ENCODE measurements around the gene PGAM5.
"Not testable (repeated sequence)": the region's sequence is repeated elsewhere in the genome, so short reads cannot be mapped to it uniquely, and the experiment has no call there.

Gene PGAM5

DNA sequence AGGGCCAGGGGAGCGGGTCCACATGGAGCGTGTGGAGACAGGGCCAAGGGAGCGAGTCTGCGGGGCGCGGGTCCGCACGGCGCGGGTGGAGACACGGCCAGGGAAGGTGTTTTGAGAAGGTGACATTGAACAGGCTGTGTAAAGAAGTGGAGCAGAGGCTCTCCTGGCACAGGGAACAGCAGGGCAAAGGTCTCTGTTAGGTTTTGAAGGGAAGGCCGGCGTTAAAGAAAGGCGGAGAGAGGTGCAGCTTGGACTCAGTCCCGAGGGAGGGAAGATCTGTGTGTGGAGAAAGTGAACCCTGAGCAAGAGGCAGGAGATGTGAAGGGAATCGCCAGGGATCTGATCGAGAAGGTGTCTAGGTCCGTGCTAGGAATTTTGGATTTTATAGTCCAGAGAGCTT lies 21.4 kb upstream of the PGAM5 start:
- DNase-seq = no peak

DNA sequence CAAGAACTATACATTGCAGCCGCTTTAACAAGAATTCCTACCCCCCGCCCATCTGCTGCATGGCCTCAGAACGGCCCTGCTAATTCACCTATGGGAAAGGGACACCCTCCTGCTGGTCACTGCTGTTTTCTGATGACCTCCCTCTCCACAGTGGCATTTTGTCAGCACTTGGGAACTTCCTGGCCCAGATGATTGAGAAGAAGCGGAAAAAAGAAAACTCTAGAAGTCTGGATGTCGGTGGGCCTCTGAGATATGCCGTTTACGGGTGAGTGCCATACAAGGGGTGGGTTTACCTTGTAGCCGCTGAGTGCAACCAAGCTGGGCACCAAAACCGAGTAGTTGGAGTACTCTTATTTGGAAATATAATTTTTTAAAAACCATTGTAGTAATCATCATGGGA lies 20.5 kb upstream of the PGAM5 start:
- no peak for DNase-seq

DNA sequence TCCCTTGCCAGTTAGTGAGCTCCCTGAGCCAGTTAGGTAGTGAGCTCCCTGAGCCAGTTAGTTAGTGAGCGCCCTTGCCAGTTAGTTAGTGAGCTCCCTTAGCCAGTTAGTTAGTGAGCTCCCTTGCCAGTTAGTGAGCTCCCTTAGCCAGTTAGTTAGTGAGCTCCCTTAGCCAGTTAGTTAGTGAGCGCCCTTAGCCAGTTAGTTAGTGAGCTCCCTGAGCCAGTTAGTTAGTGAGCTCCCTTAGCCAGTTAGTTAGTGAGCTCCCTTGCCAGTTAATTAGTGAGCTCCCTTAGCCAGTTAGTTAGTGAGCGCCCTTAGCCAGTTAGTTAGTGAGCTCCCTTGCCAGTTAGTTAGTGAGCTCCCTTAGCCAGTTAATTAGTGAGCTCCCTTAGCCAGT lies 18.6 kb upstream of the PGAM5 start:
- not testable (repeated sequence) for DNase-seq

DNA sequence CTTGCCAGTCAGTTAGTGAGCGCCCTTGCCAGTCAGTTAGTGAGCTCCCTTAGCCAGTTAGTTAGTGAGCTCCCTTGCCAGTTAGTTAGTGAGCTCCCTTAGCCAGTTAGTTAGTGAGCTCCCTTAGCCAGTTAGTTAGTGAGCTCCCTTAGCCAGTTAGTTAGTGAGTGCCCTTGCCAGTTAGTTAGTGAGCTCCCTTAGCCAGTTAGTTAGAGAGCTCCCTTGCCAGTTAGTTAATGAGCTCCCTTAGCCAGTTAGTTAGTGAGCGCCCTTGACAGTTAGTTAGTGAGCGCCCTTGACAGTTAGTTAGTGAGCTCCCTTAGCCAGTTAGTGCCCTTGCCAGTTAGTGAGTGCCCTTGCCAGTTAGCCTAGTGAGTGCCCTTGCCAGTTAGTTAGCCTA lies 15.8 kb upstream of the PGAM5 start:
- DNase-seq = not testable (repeated sequence)

DNA sequence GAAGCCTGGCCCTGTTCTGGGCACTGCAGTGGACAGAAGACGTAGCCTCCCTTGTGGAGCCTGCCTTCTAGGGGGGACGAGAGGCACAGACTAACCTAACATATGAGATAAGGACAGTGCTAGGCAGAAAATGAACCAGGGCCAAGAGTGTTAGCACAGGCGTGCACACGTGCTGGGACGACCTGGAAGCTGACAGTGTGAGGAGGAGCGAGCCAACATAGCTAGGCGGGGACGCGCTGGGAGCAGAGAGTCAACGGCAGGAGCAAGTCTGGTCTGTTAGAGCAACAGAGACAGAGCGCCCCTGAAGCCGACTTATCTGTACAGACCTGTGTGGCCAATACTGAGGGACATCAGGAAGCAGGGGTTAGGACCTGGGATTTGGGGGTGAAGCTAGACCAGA lies 15.2 kb upstream of the PGAM5 start:
- no peak for DNase-seq

DNA sequence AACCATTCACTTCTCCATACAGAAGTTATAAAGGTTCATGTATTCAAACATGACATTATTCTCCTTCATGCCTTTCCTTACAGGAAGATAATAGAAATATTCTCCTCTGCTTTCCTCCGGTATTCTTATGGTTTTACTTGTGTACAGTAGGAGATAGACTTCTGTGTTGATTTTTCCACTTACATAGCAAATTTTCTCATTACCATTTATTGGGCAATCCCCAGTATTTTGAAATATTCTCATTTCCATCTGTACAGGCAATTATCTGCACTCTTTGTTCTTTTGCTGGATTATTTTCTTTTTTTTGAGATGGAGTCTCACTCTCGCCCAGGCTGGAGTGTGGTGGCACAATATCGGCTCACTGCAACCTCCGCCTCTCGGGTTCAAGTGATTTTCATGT lies 12.3 kb upstream of the PGAM5 start:
- no peak for DNase-seq

DNA sequence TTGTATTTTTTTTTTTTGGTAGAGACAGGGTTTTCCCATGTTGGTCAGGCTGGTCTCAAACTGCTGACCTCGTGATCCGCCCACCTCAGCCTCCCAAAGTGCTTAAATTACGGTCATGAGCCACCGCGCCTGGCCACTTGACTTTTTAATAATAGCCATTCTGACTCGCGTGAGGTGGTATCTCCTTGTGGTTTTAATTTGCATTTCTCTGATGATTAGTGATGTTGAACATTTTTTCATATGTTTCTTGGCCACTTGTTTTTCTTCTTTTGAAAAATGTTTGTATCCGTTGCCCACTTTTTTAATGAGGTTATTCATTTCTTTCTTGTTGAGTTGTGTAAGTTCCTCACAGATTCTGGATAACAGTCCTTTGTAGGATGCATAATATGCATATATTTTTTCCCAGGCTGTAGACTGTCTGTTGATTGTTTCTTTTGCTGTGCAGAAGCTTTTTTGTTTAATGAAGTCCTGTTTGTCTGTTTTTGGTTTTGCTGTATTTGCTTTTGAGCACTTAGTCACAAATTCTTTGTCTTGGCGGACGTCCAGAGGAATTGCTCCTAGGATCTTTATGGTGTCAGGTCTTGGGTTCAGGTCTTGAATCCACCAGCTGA lies 10.3 kb upstream of the PGAM5 start:
- DNase-seq = peak; percentile 12

DNA sequence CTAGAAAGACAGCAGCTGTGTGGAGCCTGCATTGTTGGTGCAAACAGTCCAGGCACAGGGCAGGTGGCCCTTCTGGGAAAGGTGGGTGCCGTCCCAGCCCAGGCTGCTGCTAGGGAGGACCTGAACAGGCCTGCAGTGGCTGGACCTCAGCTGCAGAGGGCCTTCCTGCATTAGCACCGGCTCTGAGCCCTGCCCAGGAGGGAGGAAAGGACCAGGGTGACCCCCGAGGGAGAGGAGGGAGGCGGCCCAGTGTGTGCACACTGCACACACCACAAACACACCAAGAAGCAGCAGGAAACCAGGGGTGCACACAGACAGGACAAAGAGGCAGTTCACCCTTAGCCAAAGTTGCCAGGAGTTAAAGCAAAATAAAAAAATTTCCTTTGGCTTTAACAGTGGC lies 8.0 kb upstream of the PGAM5 start:
- no peak for DNase-seq

DNA sequence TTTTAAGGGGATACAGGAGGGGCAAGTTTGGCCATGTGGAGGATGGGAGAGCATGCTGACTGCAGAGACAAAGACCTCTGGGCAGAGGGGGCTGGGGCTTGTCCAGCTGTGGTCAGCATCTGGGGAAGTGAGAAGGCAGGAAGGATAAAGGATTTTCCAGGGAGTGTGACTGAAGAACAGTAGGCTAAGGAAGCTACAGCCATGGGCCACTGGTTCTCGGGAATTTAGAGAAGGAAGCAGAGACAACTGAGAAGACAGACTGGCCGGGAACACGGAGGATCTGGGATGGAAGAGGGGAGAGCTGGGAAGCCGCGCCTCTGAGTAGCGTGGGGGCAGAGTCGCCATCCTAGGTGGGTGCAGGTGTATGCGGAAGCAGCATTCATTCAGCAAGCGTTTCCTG lies 7.0 kb upstream of the PGAM5 start:
- no peak for DNase-seq

DNA sequence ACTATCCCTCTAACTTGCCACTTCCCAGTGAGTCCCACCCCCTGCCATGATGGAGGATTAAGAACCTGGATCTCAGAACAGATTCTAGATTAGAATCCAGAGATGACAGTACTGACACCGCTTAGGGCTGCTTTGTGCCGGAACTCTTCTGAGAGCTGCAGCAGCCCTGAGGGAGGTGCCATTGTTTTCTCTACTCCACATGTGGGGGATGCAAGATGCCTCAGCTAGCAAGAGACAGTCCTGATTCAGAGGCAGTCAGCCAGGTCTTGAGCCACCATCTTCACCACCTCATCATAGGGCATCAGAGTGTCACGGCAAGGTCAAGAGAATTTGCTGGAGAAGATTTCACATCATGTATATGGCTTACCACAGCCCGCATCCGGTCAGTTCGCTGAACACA lies 3.4 kb upstream of the PGAM5 start:
- DNase-seq = no peak

DNA sequence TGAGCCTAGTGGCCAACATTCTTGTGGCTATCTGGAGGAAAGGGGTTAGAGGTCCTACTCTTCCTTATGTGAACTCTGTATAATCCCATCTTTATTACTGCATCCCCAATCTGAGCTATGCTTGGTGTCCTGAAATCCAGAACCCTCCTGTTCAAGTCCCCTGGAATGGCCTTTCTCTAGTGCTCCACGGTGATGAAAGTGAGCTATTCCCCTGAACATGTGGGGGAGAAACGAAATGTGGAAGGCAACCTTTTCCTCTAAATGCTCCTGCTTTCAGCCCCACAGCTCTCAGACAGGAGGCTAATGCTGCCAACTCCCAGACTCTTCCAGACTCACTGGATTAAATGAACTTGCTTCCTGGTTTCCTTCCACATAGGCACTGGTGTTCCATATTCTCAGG lies 2.5 kb upstream of the PGAM5 start:
- DNase-seq = no peak

DNA sequence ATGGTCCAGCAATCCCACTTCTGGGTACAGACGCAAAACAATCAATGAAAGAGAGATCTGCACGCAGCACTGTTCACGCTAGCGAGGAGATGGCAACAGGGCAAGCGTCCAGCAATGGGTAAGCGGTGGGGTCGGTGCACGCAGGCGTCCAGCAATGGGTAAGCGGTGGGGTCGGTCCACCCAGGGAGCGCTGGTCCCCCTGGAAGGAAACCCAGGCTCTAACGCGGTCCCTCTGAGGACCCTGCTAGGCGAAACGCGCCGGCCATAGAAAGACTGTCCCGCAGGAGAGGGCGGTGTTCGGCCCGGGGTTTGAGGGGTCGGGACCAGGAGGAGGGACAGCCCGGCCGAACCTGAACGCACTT lies 618 bp upstream of the PGAM5 start:
- DNase-seq = no peak

DNA sequence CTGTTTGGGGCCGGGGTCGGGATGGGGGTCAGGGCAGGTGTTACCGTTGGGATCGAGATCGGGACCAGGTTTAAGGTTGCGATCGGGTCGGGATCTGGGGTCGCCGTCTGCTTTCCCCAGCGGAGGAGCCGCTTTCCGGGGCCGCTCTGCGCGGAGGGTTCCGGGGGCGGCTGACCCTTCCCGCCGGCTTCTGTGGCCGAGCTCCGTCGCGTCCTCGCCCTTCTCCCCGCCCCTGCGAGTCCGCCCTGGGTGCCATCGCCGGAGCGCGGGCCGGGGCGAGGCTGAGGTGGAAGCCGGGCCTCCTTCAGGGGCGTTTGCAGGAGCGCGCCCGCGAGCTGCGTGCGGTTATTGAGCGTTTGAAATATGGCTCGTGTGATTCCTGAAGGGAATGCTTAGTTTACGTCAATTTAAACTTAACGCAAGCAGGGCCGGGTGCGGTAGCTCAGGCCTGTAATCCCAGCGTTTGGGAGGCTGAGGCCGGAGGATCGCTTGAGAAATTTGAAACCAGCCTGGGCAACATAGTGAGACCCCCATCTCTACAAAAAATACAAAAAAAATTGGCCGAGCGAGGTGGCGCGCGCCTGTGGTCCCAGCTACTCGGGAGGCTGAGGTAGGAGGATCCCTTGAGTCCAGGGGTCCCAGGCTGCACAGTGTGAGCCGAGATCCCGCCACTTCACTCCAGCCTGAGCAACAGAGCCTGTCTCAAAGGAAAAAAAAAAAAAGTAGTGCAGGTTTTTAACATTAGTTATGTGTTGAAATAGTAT lies 620 bp downstream of the PGAM5 start:
- no peak for DNase-seq

DNA sequence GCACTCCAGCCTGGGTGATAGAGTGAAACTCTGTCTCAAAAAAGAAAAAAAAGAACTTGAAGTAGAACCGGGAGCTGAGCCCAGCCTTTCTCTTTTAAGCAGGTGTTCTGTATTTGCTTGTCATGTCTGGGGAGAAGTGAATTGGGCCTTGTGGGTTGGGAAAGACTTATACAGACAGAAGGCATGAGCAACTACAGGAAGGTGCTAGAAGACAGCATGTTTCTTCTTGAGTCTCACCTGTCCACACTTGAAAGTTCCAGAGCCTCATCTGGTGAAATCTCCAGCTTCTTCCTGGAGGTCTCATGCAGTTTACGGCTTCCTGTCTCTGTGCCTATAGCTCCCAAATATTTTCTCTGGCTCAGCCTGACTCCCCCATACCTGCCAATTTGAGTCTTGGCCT lies 2.5 kb downstream of the PGAM5 start:
- no peak for DNase-seq

DNA sequence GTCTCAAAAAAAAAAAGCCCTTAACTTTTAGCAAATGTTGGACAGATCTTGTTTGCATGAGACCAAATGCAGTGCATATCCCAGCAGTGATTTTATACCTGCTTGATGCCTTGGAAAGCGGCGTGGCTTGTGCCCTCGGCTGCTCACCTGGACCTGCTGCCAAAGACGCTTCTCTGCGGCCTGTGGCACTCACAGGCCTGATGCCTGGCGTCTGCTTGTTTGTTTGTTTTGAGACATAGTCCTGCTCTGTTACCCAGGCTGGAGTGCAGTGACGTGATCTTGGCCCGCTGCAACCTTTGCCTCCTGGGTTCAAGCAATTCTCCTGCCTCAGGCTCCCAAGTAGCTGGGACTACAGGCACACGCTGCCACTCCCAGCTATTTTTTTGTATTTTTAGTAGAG lies 5.2 kb downstream of the PGAM5 start:
- DNase-seq = no peak

DNA sequence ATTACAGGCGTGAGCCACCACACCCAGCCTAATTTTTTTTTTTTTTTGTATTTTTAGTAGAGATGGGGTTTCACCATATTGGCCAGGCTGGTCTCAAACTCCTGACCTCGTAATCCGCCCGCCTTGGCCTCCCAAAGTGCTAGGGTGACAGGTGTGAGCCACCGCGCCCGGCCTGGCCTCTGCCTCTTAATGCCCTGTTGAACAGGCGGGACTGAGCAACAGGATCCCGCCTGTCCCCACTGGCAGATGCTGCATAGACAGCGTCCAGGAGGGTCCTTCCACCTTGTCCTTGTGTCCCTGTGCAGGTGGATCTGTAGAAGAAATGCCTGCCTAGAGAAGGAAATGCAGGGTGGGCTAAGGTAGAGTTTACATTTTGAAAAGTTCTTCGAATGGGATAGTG lies 5.7 kb downstream of the PGAM5 start:
- DNase-seq = no peak

DNA sequence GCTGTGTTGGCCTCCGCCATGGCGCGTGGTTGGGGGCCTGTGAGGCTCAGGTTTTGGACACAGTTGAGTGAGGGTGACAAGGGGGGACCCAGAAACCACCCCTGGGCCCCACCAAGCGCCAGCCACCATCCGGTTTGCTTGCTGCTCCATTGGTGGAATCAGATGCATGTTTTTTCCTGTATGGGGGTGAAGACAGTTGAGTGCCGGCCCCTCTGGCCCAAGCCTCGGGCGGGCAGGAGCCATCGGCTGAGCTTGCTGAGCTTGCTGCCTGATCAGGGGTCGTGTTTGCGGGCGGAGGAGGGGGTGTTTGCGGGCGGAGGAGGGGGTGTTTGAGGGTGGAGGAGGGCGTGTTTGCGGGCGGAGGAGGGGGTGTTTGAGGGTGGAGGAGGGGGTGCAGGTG lies 6.4 kb downstream of the PGAM5 start:
- DNase-seq = no peak

DNA sequence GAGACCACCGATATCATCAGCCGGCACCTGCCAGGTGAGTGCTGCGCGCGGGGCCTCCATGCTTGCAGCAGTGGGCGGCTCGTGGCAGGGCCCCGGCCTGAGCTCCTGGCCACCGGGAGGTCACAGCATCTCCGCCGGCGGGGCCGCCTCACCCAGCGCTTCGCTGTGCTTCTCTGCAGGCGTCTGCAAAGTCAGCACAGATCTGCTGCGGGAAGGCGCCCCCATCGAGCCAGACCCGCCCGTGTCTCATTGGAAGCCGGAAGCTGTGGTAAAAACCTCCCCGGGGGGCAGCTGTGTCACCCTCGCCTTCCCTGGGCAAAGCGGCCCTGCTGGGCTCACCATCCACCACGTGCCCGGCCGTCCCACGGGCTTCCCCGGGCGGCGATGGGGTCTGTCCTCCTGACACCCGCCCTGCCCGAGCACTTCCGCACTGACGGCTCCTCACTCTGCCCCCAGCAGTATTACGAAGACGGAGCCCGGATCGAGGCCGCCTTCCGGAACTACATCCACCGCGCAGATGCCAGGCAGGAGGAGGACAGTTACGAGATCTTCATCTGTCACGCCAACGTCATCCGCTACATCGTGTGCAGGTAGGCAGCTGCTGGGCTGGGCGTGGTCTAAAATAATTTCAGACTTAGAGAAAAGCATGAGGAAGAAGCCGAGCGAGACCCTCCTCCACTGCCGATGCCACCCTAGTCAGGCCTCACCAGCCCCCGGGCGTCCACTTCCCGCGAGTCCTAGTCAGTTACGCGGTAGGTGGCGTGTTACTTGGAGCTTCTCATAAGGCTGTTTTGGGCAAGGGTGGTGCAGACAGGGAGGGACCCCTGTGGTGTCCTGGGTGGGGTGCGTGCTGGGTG lies 7.1 kb downstream of the PGAM5 start:
- no peak for DNase-seq

DNA sequence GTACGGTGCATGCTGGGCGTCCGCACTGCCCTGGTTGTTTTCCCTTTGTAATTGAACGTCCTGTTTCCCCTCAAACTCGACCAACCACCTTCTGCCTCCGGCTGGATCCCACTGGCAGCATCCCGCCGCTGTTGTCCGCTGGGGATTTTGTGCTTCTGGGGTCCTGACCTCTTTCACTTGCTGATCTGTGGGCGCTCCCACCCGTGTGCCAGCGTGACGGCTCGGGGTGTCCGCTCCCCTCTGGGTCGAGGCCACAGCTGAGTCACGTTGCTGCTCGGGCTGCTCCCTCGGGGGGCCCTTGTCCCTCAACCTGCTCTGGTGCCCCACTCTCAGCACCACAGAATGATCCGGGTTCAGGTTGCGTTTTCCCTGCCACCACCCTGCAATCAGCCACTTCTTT lies 8.0 kb downstream of the PGAM5 start:
- DNase-seq = no peak

DNA sequence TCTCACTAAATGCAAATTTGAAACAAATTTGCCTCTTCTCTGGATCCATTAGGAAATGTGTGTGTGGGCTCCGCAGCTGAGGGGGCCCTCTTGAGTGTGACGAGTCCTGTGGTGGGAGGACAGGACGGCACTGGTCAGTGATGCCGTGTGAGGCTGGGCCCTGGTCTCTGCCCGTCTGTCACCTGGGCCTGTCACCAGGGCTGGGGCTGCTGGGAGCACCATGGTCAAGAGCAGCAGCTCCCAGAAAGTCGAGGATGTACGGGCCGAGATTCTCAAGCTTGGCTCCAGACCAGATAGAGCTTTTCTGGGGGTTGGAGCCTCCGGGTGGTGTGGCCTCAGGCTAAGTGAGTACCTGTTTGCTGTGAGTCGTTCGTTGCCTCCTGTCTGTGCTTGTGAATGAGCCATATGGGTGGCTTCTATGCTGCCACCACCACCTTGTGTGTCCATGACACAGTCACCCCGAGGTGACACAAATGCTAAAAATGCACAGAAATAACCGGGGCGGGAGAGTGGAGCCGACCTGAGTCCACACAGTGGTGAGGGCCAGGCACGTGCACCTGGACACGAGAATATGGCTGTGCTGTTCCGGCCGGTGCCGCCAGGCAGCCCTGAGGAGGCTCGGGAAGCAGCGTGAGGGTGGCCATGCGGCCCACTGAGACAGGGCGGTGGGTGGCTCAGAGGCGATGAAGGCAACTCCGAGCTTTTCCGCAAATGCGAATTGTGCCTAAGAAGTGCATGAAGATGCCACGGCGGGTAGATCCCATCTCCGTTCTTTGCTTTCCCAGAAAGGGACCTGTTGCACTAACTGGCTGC lies 8.7 kb downstream of the PGAM5 start:
- no peak for DNase-seq

DNA sequence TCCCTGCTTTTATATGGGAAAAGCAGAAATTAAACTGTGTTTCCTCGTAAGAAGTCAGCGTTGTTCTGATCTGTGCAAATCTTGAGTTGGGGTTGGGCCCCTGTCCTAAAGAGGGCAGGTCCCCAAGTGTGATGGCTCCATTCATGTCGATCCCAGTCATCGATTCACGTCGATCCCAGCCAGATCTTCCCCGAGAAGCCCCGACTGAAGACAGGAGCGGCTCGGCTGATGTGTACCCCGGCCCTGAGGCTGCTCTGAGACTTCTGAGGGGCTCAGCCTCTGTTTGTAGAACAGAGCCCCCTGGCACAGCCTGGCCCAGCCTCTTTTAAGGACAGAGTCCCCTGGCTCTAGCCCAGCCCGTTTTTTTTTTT lies 9.3 kb downstream of the PGAM5 start:
- DNase-seq = no peak

DNA sequence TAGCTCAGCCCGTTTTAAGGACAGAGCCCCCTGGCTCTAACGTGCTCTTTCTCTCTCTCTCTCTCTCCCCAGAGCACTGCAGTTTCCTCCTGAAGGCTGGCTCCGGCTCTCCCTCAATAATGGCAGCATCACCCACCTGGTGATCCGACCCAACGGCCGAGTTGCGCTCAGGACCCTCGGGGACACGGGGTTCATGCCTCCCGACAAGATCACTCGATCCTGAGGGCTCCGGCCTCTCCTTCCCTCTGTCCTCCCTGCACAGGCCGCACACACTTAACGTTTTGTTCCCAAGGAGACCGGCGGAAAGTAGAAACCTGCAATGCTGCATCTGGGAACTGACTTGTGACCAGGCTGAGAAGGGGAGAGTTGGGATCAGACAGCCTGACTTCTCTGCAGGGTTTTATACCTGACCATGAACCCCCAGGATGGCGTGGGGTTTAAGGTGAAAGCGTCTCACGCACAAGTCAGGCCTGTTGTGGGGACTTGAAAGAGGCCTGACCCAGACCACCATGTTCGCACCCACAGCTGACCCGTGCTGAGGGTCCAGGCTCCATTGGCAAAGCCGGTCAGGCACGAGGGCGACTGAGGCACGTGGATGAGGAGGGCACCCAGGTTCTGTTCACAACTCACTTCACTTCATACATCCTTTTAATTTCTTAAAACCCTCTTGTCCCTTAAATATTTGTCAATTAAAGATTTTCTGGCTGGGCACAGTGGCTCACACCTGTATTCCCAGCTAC lies 10.1 kb downstream of the PGAM5 start:
- no peak for DNase-seq
